ENCODE data around the gene LMO7. TPM values are rescaled to one million over a fixed set of nuclear protein-coding genes. Genes with fewer than 3 reads are reported as not detected.

Gene LMO7
- total RNA-seq, 1 experiment from 2014 or later: 11.8 TPM

GRCh38 chr13:75811361-75811760, 175.2 kb downstream of the LMO7 start:
- DNase-seq (ENCODE audit: low read depth, low spot score) (no peak), ATAC-seq (no peak)
- H3K9me3 ChIP-seq (ENCODE audit: control insufficient read depth, insufficient read depth, low read depth, low read length): no peaks in the 10 kb centered on the region
- H3K27ac ChIP-seq (ENCODE audit: low read length): no peak overlapping the region
- H3K27me3 ChIP-seq (ENCODE audit: control insufficient read depth, insufficient read depth, low read length): no peaks in the 10 kb centered on the region
- TF ChIP-seq, protein P1, sequence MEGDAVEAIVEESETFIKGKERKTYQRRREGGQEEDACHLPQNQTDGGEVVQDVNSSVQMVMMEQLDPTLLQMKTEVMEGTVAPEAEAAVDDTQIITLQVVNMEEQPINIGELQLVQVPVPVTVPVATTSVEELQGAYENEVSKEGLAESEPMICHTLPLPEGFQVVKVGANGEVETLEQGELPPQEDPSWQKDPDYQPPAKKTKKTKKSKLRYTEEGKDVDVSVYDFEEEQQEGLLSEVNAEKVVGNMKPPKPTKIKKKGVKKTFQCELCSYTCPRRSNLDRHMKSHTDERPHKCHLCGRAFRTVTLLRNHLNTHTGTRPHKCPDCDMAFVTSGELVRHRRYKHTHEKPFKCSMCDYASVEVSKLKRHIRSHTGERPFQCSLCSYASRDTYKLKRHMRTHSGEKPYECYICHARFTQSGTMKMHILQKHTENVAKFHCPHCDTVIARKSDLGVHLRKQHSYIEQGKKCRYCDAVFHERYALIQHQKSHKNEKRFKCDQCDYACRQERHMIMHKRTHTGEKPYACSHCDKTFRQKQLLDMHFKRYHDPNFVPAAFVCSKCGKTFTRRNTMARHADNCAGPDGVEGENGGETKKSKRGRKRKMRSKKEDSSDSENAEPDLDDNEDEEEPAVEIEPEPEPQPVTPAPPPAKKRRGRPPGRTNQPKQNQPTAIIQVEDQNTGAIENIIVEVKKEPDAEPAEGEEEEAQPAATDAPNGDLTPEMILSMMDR (IDR thresholded peaks at IDR 0.05): no peak
- TF ChIP-seq TCF7L2 (IDR thresholded peaks at IDR 0.05; ENCODE audit: low read depth, low read length) (no peak), POLR2AphosphoS5 (IDR thresholded peaks at IDR 0.05; ENCODE audit: low read depth, low read length) (no peak), REST (IDR thresholded peaks at IDR 0.05; ENCODE audit: insufficient read depth in 1 of 2, low read depth in 2 of 2, low read length in 1 of 2) (no peak), SIN3A (IDR thresholded peaks at IDR 0.05; ENCODE audit: borderline replicate concordance, insufficient read depth, low read depth, low read length) (no peak)
- CTCF ChIA-PET: no interaction called here
- BruUV-seq (replicated peaks): no TSS peak
- intact Hi-C loops (cut with micrococcal nuclease; ENCODE audit: unreplicated experiment): no loop called here
- H3K36me3 ChIP-seq (ENCODE audit: control insufficient read depth, insufficient read depth, low read length): no peaks in the 10 kb centered on the region
- H3K4me3 ChIP-seq (ENCODE audit: low read depth in 2 of 2, low read length in 2 of 2): no peak overlapping the region
- H3K4me1 ChIP-seq (ENCODE audit: control insufficient read depth, insufficient read depth, low read length): no peaks in the 10 kb centered on the region
- in situ Hi-C loops (cut with HindIII; ENCODE audit: low pct_unique_long_range_greater_than_20kb, low sequenced_read_pairs): no loop called here
- POLR2A ChIA-PET: no interaction called here

DNA sequence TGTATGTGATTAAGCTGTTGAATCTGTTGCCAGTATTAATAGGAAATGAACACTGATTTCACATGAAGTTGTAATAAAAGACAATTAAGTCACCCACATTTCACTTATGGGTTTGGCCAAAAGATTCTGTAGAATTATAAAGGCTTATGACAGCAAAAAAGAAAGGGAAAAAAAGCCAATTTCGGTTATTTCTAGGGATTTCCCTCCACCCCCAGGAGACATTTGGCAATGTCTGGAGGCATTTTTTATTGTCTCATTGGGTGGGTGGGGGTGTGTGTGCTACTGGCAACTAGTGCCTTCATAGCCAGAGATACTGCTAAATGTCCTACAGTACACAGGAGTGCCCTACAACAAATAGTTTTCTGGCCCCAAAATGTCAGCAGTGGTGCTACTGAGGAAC, 175.7 kb downstream of the LMO7 start:
- no peaks in the 10 kb centered on the region for H3K27me3 ChIP-seq (ENCODE audit: control insufficient read depth, insufficient read depth, low read length)
- intact Hi-C loops (cut with micrococcal nuclease; ENCODE audit: unreplicated experiment) (no loop called here), in situ Hi-C loops (cut with HindIII; ENCODE audit: low pct_unique_long_range_greater_than_20kb, low sequenced_read_pairs) (no loop called here)
- ATAC-seq (no peak), DNase-seq (ENCODE audit: low read depth, low spot score) (no peak)
- H3K4me1 ChIP-seq (ENCODE audit: control insufficient read depth, insufficient read depth, low read length): no peaks in the 10 kb centered on the region
- no peaks in the 10 kb centered on the region for H3K36me3 ChIP-seq (ENCODE audit: control insufficient read depth, insufficient read depth, low read length)
- TF ChIP-seq POLR2AphosphoS5 (IDR thresholded peaks at IDR 0.05; ENCODE audit: low read depth, low read length) (no peak), REST (IDR thresholded peaks at IDR 0.05; ENCODE audit: insufficient read depth in 1 of 2, low read depth in 2 of 2, low read length in 1 of 2) (no peak)
- ChIA-PET POLR2A (no interaction called here), CTCF (no interaction called here)
- BruUV-seq (replicated peaks): no TSS peak
- H3K4me3 ChIP-seq (ENCODE audit: low read depth in 2 of 2, low read length in 2 of 2): no peak overlapping the region
- no peak overlapping the region for H3K27ac ChIP-seq (ENCODE audit: low read length)
- H3K9me3 ChIP-seq (ENCODE audit: control insufficient read depth, insufficient read depth, low read depth, low read length): no peaks in the 10 kb centered on the region

All from Panc1 (cell line).